MM.1S (cell line): Measurements from ENCODE around the gene LHX1.

Source experiments
- DNase-seq: peaks from one replicate; pipeline ENCODE4 v3.0.0-alpha.2; 2015
- H2AFZ ChIP-seq: fragments of 300-600 bp; sonication (generic); 2 replicates; pipeline ENCODE4 v1.6.0; 2016; ENCODE audit warnings: antibody characterized with exemption, low read length
- H3F3A ChIP-seq: fragments of 300-600 bp; sonication (generic); 2 replicates; pipeline ENCODE4 v1.6.1; 2016; ENCODE audit warnings: mild to moderate bottlenecking, antibody characterized with exemption, low read length, moderate library complexity, mixed read lengths; ENCODE audit not compliant: insufficient read depth
- H3K27ac ChIP-seq: fragments of 300-600 bp; sonication (generic); 2 replicates; pipeline ENCODE4 v1.5.1; 2016; ENCODE audit warnings: mild to moderate bottlenecking, low read length
- H3K27me3 ChIP-seq: fragments of 300-600 bp; sonication (generic); replicated peaks from 2 replicates; pipeline ENCODE4 v1.6.0; 2016; ENCODE audit warnings: low read length; ENCODE audit not compliant: insufficient read depth
- H3K36me3 ChIP-seq: fragments of 300-600 bp; sonication (generic); replicated peaks from 2 replicates; pipeline ENCODE4 v1.6.1; 2016; ENCODE audit warnings: mild to moderate bottlenecking, low read length, mixed read lengths; ENCODE audit not compliant: insufficient read depth
- H3K4me1 ChIP-seq: fragments of 300-600 bp; sonication (generic); 2 replicates; pipeline ENCODE4 v1.6.1; 2016; ENCODE audit warnings: low read length, mixed read lengths
- H3K4me2 ChIP-seq: fragments of 300-600 bp; sonication (generic); 2 replicates; pipeline ENCODE4 v1.6.0; 2016; ENCODE audit warnings: low read depth, low read length
- H3K4me3 ChIP-seq: fragments of 300-600 bp; sonication (generic); 2 replicates; pipeline ENCODE4 v1.5.1; 2016; ENCODE audit warnings: low read length, mixed read lengths
- H3K79me2 ChIP-seq: fragments of 300-600 bp; sonication (generic); 2 replicates; pipeline ENCODE4 v1.6.1; 2016; ENCODE audit warnings: mixed run types, low read length, mixed read lengths
- H3K9ac ChIP-seq: fragments of 300-600 bp; sonication (generic); 2 replicates; pipeline ENCODE4 v1.6.1; 2016; ENCODE audit warnings: low read length, mixed read lengths
- H3K9me2 ChIP-seq: fragments of 300-600 bp; sonication (generic); replicated peaks from 2 replicates; pipeline ENCODE4 v1.6.1; 2016; ENCODE audit warnings: mild to moderate bottlenecking, low read length, mixed read lengths; ENCODE audit not compliant: insufficient read depth
- H3K9me3 ChIP-seq: fragments of 300-600 bp; sonication (generic); replicated peaks from 2 replicates; pipeline ENCODE4 v1.6.1; 2016; ENCODE audit warnings: mild to moderate bottlenecking, low read length, mixed read lengths; ENCODE audit not compliant: insufficient read depth
- H4K20me1 ChIP-seq: fragments of 300-600 bp; sonication (generic); 2 replicates; pipeline ENCODE4 v1.6.1; 2016; ENCODE audit warnings: mild to moderate bottlenecking, low read length, moderate library complexity, mixed read lengths; ENCODE audit not compliant: insufficient read depth
- CTCF ChIP-seq: fragments of 300-600 bp; sonication (generic); IDR thresholded peaks from 2 replicates; pipeline ENCODE4 v1.5.1; 2016; ENCODE audit warnings: antibody characterized with exemption, low read length, mixed read lengths
- EZH2 ChIP-seq: fragments of 300-600 bp; sonication (generic); optimal IDR thresholded peaks from 2 replicates; pipeline ENCODE3; 2017; ENCODE audit warnings: low read depth, mild to moderate bottlenecking, antibody characterized with exemption, low read length, mixed read lengths
- EZH2phosphoT487 ChIP-seq: fragments of 300-600 bp; sonication (generic); IDR thresholded peaks from 2 replicates; pipeline ENCODE4 v1.6.1; 2018; ENCODE audit warnings: antibody characterized with exemption, low read length

The LHX1 gene

GRCh38 chr17:36928471-36929345 lies 8.6 kb upstream of the LHX1 start:
- Histone ChIP-seq H3K36me3 (no peaks in the 10 kb centered on the region), H3K9ac (no peak overlapping the region), H3K27me3 (peaks cover 48% of the 10 kb centered on the region), H3K9me2 (no peaks in the 10 kb centered on the region), H3K79me2 (no peaks in the 10 kb centered on the region), H3K27ac (no peak overlapping the region), H2AFZ (peak overlapping the region; percentile 54; the same call in 1 of the 2 replicates), H3F3A (no peaks in the 10 kb centered on the region), H3K4me3 (no peak overlapping the region), H3K4me2 (peak overlapping the region; percentile 42), H3K9me3 (no peaks in the 10 kb centered on the region), H3K4me1 (peaks cover 4% of the 10 kb centered on the region; the same call in 1 of the 2 replicates), H4K20me1 (no peaks in the 10 kb centered on the region)
- no peak for DNase-seq
- TF ChIP-seq CTCF: no peak
- TF ChIP-seq EZH2: no peak
- TF ChIP-seq EZH2phosphoT487: no peak

- no peaks in the 10 kb centered on the region for H4K20me1 ChIP-seq
- peaks cover 61% of the 10 kb centered on the region for H3K27me3 ChIP-seq
- H3K4me1 ChIP-seq: peaks cover 4% of the 10 kb centered on the region; the same call in 1 of the 2 replicates
- H3F3A ChIP-seq: no peaks in the 10 kb centered on the region
- H3K9me3 ChIP-seq: no peaks in the 10 kb centered on the region
- no peak for TF ChIP-seq CTCF
- TF ChIP-seq EZH2phosphoT487: no peak
- TF ChIP-seq EZH2: no peak
- no peak overlapping the region for H3K4me3 ChIP-seq
- H3K4me2 ChIP-seq: no peak overlapping the region
- no peak overlapping the region for H3K9ac ChIP-seq
- no peaks in the 10 kb centered on the region for H3K36me3 ChIP-seq
- H3K79me2 ChIP-seq: no peaks in the 10 kb centered on the region
- H3K27ac ChIP-seq: no peak overlapping the region
- DNase-seq: no peak
- H2AFZ ChIP-seq: no peak overlapping the region
- H3K9me2 ChIP-seq: no peaks in the 10 kb centered on the region
Measured at GRCh38 chr17:36929851-36930582, 7.3 kb upstream of the LHX1 start.

- Histone ChIP-seq H3K4me1 (peaks cover 4% of the 10 kb centered on the region; the same call in 1 of the 2 replicates), H3K79me2 (no peaks in the 10 kb centered on the region), H3K4me3 (no peak overlapping the region), H3K36me3 (no peaks in the 10 kb centered on the region), H3K9me2 (no peaks in the 10 kb centered on the region), H3K9ac (no peak overlapping the region), H3K27ac (no peak overlapping the region), H3K27me3 (peaks cover 67% of the 10 kb centered on the region), H2AFZ (no peak overlapping the region), H3K4me2 (no peak overlapping the region), H3K9me3 (no peaks in the 10 kb centered on the region), H4K20me1 (no peaks in the 10 kb centered on the region), H3F3A (no peaks in the 10 kb centered on the region)
- no peak for DNase-seq
- TF ChIP-seq EZH2 (no peak), EZH2phosphoT487 (no peak), CTCF (no peak)
Measured at GRCh38 chr17:36930583-36930900, 6.7 kb upstream of the LHX1 start.
